ENCODE data around the gene ROBO1. TPM values are rescaled to one million over a fixed set of nuclear protein-coding genes. Genes with fewer than 3 reads are reported as not detected.

The ROBO1 gene
- total RNA-seq, 1 donor, result 69.8 TPM

GRCh38 chr3:79765911-79766310, 1.9 kb downstream of the ROBO1 start:
- Histone ChIP-seq H3K36me3 (ENCODE audit: insufficient read depth, low read length) (no peaks in the 10 kb centered on the region), H3K27ac (ENCODE audit: low read depth, low read length) (no peak overlapping the region), H3K79me2 (ENCODE audit: insufficient read depth, low read length) (no peaks in the 10 kb centered on the region), H2AFZ (ENCODE audit: low read length) (no peak overlapping the region), H3K4me2 (ENCODE audit: insufficient read depth, low read length) (no peak overlapping the region), H3K4me3 (ENCODE audit: insufficient read depth, low read length) (no peak overlapping the region), H3K27me3 (ENCODE audit: insufficient read depth, low read length) (no peaks in the 10 kb centered on the region), H4K20me1 (ENCODE audit: insufficient read depth, low read length) (no peaks in the 10 kb centered on the region), H3K9me3 (ENCODE audit: low read depth, low read length) (no peaks in the 10 kb centered on the region), H3K4me1 (ENCODE audit: insufficient read depth, low read length) (no peaks in the 10 kb centered on the region)
- DNase-seq (ENCODE audit: insufficient read length, low spot score, missing footprints), result peak; percentile 36
- no peak for TF ChIP-seq CTCF (IDR thresholded peaks at IDR 0.05; ENCODE audit: extremely low read depth, low read depth, low read length)

DNA sequence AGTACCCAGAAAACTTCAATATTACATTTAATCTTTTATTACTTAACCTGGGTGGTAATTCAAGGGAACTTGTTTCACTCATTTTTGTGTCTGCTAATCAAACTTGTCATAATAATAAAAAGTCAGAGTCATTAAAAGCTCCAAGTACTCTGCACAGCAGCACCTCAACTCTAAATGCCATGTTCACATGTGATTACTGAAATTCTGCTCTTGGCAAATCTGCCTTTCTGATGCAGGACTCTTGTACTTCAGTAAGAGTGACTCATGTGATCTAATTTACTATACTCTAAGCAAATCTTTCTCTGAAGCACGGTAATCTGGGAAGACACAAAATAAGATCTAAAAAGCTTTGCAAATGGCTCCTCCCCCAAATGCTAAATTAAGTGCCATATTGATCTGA, 6.4 kb downstream of the ROBO1 start:
- Histone ChIP-seq H3K27me3 (ENCODE audit: insufficient read depth, low read length) (no peaks in the 10 kb centered on the region), H3K79me2 (ENCODE audit: insufficient read depth, low read length) (no peaks in the 10 kb centered on the region), H3K9me3 (ENCODE audit: low read depth, low read length) (no peaks in the 10 kb centered on the region), H3K27ac (ENCODE audit: low read depth, low read length) (no peak overlapping the region), H3K4me1 (ENCODE audit: insufficient read depth, low read length) (no peaks in the 10 kb centered on the region), H4K20me1 (ENCODE audit: insufficient read depth, low read length) (no peaks in the 10 kb centered on the region), H3K36me3 (ENCODE audit: insufficient read depth, low read length) (no peaks in the 10 kb centered on the region), H2AFZ (ENCODE audit: low read length) (no peak overlapping the region), H3K4me3 (ENCODE audit: insufficient read depth, low read length) (no peak overlapping the region), H3K4me2 (ENCODE audit: insufficient read depth, low read length) (no peak overlapping the region)
- no peak for TF ChIP-seq CTCF (IDR thresholded peaks at IDR 0.05; ENCODE audit: extremely low read depth, low read depth, low read length)
- DNase-seq (ENCODE audit: insufficient read length, low spot score, missing footprints), result no peak

GRCh38 chr3:79751703-79752102, 16.1 kb downstream of the ROBO1 start:
- H3K4me2 ChIP-seq (ENCODE audit: insufficient read depth, low read length), result no peak overlapping the region
- H4K20me1 ChIP-seq (ENCODE audit: insufficient read depth, low read length), result no peaks in the 10 kb centered on the region
- no peaks in the 10 kb centered on the region for H3K4me1 ChIP-seq (ENCODE audit: insufficient read depth, low read length)
- H3K4me3 ChIP-seq (ENCODE audit: insufficient read depth, low read length), result no peak overlapping the region
- no peaks in the 10 kb centered on the region for H3K36me3 ChIP-seq (ENCODE audit: insufficient read depth, low read length)
- no peaks in the 10 kb centered on the region for H3K79me2 ChIP-seq (ENCODE audit: insufficient read depth, low read length)
- H3K27me3 ChIP-seq (ENCODE audit: insufficient read depth, low read length), result no peaks in the 10 kb centered on the region
- peaks cover 4% of the 10 kb centered on the region for H3K9me3 ChIP-seq (ENCODE audit: low read depth, low read length)
- H2AFZ ChIP-seq (ENCODE audit: low read length), result no peak overlapping the region
- no peak for TF ChIP-seq CTCF (IDR thresholded peaks at IDR 0.05; ENCODE audit: extremely low read depth, low read depth, low read length)
- DNase-seq (ENCODE audit: insufficient read length, low spot score, missing footprints), result no peak
- H3K27ac ChIP-seq (ENCODE audit: low read depth, low read length), result no peak overlapping the region

- Histone ChIP-seq H2AFZ (ENCODE audit: low read length) (no peak overlapping the region), H3K9me3 (ENCODE audit: low read depth, low read length) (no peaks in the 10 kb centered on the region), H3K4me1 (ENCODE audit: insufficient read depth, low read length) (no peaks in the 10 kb centered on the region), H4K20me1 (ENCODE audit: insufficient read depth, low read length) (no peaks in the 10 kb centered on the region), H3K27me3 (ENCODE audit: insufficient read depth, low read length) (no peaks in the 10 kb centered on the region), H3K27ac (ENCODE audit: low read depth, low read length) (no peak overlapping the region), H3K36me3 (ENCODE audit: insufficient read depth, low read length) (no peaks in the 10 kb centered on the region), H3K79me2 (ENCODE audit: insufficient read depth, low read length) (no peaks in the 10 kb centered on the region), H3K4me2 (ENCODE audit: insufficient read depth, low read length) (no peak overlapping the region), H3K4me3 (ENCODE audit: insufficient read depth, low read length) (no peak overlapping the region)
- TF ChIP-seq CTCF (IDR thresholded peaks at IDR 0.05; ENCODE audit: extremely low read depth, low read depth, low read length), result no peak
- DNase-seq (ENCODE audit: insufficient read length, low spot score, missing footprints), result no peak
Observed at GRCh38 chr3:79737530-79737929, 30.3 kb downstream of the ROBO1 start.
